Measurements from ENCODE around the gene B4GALNT2.

B4GALNT2 gene

GRCh38 chr17:49224997-49225337 lies 92.4 kb downstream of the B4GALNT2 start:
- Histone ChIP-seq H3K36me3 (ENCODE audit: control insufficient read depth in 1 of 2, insufficient read depth in 2 of 2, low read length in 2 of 2) (no peaks in the 10 kb centered on the region), H3K27ac (ENCODE audit: low read length) (no peak overlapping the region), H3K4me1 (ENCODE audit: control insufficient read depth in 1 of 2, insufficient read depth in 2 of 2, low read length in 2 of 2) (peaks cover 7 to 19% of the 10 kb centered on the region in 2 donors), H3K4me3 (ENCODE audit: low read depth in 1 of 2, low read length in 2 of 2) (no peak overlapping the region), H3K27me3 (ENCODE audit: low read depth, low read length) (peaks cover 20% of the 10 kb centered on the region), H3K9me3 (ENCODE audit: control insufficient read depth in 1 of 2, low read length in 2 of 2) (no peaks in the 10 kb centered on the region)

- H3K27ac ChIP-seq (ENCODE audit: low read length): no peak overlapping the region
- H3K27me3 ChIP-seq (ENCODE audit: low read depth, low read length): peaks cover 17% of the 10 kb centered on the region
- no peak overlapping the region for H3K4me3 ChIP-seq (ENCODE audit: low read depth in 1 of 2, low read length in 2 of 2)
- peaks cover 7 to 23% of the 10 kb centered on the region in 2 donors for H3K4me1 ChIP-seq (ENCODE audit: control insufficient read depth in 1 of 2, insufficient read depth in 2 of 2, low read length in 2 of 2)
- no peaks in the 10 kb centered on the region for H3K9me3 ChIP-seq (ENCODE audit: control insufficient read depth in 1 of 2, low read length in 2 of 2)
- no peaks in the 10 kb centered on the region for H3K36me3 ChIP-seq (ENCODE audit: control insufficient read depth in 1 of 2, insufficient read depth in 2 of 2, low read length in 2 of 2)
Measured at GRCh38 chr17:49225554-49226236, 93.1 kb downstream of the B4GALNT2 start.
